Fibroblast of skin of left biceps (primary cell): ENCODE results near the gene PAIP2B.
"Not testable (repeated sequence)": the region's sequence is repeated elsewhere in the genome, so short reads cannot be mapped to it uniquely, and the experiment has no call there.

Experiments used
- DNase-seq, 2 experiments: peaks; one replicate each; pipeline ENCODE4 v3.0.0-alpha.2; 2013; ENCODE audit warnings: low read depth in 2 of 2

The PAIP2B gene, protein sequence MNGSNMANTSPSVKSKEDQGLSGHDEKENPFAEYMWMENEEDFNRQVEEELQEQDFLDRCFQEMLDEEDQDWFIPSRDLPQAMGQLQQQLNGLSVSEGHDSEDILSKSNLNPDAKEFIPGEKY

DNA sequence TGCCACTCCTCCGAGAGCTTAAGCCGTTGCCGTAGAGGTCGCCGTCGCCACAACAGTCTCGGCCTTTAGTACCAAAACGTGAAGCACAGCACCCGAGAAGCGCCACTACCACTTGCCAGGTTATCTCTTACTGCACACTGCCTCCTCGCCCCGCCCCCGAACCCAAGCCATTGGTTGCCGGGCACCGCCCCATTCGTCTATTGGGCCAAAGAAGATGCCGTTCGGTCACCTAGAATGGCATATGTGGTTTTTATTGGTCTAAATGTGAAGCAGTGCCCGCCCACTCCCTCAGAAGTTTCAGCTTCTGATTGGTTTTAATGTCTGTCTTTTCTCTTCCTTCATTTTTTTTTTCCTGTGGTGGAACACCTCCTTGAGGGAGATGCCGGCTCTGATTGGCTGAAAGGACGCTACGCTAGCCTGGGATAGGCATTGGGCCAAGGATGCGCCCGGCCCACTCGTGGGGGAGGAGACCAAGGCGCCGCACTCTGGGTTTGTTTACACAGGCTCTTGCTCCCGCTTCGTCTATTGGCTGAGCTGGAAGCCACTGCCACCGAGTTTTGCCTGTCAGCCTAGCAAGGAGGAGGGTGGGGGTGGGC lies at the start of gene PAIP2B:
TSS of gene PAIP2B (minus strand) at position 139 of the 596 bp plus-strand sequence. CDS start 24,514 bp downstream, outside the sequence.
- DNase-seq, result peak; percentile 98

DNA sequence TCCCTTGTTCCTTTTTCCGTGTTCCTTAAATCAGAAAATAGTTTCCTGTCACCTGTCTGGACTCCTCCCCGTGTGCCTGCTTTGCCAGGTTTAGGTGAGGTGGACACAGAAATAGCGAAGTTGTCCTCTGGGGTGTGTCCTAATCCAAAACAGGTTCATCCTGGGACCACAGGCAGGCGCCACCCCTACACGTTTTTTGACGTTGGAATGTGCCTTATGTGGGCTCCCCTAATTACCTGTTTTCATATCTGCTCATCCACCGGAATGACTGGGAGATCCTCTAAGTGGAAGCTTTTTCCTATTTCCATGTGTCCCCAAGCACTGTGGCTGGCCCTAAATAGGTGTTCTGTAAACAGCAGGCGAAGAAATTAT lies 49.0 kb upstream of the PAIP2B start:
- DNase-seq, result no peak

DNA sequence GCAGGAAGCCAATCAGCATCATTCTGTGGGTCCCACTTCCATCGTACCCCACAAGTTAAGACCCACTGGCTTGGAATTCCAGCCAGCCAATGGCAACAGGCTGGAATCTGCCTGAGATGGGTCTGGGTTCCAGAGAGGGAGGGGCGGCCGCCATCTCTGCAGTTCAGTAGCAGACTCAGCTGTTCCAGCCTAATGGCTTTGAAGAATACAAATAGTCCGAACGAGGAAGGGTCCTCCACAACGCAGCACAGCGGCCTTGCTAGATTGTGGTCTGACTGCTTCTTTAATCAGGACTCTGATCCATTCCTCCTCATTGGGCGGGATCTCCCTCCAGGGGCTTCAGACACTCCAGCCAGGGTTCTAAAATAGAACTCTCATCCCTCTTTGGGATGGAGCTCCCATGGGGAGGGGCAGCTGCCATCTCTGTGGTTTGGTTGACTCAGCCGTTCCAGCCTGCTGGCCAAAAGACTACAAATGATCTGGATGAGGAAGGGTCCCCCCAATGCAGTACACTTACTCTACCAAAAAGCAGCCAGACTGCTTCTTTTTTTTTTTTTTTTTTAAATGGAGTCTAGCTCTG lies 42.7 kb upstream of the PAIP2B start:
- DNase-seq, result no peak

DNA sequence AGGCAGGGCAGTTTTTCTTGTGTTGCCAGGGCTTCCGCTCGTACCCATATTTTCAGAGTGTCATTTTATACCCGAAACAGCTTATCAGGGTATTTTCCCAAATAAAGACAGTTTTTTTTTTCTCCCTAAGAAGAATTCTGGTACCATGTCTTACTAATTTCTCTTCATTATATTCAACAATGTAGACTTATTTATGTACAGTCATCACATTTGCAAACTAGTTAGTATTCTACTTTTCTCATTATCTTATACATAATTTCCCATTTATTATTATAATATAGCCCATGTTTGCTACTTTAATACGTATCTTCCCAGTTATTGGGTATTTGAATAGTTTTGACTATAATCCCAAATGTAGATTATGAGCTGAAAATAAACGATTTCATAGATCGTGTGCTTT lies 36.5 kb upstream of the PAIP2B start:
- DNase-seq, result no peak

DNA sequence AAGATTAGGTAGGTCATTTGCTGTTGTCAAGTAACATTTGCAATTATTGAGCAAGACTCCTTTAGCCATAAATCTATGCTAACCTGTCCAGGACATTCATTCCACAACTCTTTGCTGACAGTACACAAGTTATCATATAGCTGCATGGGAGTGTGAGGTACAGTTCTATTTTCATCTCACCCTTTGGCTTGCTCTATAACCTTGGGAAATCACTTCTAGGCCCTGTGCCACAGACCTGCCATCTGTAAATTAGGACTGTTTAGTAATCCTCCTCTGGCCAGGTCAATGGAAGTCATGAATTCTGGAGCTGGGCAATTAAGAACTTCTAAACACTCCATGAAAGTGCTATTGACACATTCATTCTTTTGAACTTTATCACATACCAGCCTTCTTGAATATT lies 34.6 kb upstream of the PAIP2B start:
- DNase-seq, result no peak

DNA sequence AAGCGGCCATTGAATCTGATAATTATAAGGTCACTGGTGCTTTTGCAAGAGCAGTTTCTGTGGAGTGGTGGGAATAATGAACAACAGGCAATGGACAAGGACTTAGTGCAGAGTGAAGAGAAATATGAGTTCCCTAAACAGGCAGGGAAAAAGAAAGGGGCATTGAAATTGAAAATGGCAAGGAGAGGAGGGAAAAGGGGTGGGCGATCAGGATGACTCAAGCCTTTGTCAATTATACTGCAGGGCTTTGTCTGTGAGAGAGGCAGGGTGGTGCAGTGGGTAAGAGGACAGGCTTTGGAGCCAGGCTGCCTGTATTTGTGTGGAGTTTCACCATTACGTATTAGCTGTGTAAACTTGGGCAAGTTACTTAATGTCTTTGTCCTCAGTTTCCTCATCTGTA lies 29.5 kb upstream of the PAIP2B start:
- no peak for DNase-seq

DNA sequence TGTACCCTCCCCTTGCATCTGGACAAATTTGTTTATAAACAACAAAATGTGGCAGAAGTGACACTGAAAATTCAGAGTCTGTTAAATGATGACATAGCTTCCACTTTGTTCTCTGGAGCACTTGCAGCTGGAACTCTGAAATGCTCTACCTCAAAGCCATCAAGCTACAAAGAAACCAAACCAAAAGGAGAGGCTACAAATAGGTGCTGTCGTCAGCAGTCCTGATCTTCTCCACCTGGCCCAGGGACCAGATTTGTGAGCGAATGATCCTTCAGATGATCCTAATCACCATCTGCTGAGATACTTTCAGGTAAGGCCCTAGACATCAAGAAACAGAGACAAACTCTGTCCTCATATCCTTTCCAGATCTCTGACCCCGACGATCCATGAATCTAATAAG lies 27.9 kb upstream of the PAIP2B start:
- no peak for DNase-seq

DNA sequence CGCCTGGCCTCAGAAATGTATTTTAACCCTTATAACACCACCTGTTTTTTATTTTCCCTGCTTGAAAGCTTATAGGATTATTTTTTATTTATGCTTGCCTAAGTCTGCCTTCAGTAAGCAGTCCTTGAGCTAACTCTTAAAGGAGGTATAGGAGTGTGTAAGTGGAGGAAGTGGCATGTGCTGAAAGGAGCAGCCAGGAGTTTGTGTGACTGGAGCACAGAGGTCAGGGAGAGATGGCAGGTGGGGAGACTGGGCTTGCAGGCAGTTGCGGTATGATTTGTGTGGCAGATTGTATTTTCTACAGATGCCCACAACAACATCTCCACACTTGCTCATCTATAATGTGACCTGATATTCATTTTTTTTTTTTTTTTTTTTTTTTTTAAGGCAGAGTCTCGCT lies 27.2 kb upstream of the PAIP2B start:
- no peak for DNase-seq

DNA sequence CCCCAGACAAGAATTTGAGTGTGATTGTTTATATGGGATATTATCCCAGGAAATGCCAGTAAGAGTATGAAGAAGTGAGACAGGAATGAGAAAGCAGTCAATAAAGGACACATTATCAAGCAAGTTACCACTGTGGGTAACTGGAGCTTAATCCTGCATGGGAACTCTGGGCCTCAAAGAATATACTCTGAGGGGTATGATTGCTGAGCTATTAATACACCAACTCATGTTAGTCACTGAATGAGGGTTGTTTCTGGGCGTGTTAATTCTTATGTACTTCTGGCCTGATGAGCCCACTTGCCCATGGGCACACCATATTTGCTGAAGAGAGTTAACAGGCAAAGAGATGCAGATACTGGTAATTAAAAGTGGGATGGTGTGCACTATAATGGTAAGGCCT lies 26.6 kb upstream of the PAIP2B start:
- DNase-seq, result no peak

DNA sequence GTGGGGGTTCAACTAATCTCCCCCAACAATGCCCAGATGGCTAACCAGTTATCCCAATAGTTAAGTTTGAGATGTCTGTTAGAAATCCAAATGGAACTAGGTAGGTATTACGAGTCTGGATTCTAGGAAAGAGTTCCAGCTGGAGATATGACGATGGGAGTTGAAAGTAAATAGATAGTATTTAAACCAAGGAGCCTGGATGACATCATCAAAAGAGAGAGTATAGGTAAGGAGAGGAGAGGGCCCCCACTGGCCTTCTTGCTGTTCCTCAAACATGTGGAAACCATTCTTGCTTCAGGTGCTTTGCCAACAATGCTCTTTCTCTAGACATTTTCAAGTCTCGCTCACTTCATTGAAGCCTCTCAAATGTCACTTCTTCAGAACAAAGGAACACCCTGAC lies 26.0 kb upstream of the PAIP2B start:
- DNase-seq, result no peak

DNA sequence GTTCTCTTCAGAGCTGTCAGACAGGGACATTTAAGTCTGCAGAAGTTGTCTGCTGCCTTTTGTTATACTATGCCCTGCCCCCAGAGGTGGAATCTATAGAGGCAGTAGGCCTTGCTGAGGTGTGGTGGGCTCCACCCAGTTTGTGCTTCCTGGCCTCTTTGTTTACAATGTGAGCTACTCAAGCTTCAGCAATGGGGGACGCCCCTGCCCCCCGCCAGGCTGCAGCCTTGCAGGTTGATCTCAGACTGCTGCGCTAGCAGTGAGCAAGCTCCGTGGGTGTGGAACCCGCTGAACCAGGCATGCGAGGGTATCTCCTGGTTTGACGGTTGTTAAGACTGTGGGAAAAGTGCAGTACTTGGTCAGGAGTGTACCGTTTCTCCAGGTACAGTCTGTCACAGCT lies 24.0 kb upstream of the PAIP2B start:
- no peak for DNase-seq

DNA sequence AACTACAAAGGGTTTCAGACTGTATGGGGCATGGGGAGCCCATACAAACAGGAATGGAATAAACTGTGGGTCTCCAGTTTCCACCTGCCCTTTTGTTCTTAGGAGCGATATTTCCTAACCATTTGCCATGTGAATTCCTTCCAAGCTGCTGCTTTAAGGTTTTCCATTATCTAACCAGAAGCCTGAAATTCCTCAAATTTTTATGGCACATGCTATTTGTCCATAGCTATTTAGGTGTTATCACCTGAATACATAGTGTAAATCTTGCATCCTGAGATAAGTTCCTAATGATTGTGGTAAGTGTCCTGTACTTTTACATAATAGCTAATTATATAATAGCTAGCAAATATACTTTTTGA lies 17.4 kb upstream of the PAIP2B start:
- DNase-seq, result no peak

DNA sequence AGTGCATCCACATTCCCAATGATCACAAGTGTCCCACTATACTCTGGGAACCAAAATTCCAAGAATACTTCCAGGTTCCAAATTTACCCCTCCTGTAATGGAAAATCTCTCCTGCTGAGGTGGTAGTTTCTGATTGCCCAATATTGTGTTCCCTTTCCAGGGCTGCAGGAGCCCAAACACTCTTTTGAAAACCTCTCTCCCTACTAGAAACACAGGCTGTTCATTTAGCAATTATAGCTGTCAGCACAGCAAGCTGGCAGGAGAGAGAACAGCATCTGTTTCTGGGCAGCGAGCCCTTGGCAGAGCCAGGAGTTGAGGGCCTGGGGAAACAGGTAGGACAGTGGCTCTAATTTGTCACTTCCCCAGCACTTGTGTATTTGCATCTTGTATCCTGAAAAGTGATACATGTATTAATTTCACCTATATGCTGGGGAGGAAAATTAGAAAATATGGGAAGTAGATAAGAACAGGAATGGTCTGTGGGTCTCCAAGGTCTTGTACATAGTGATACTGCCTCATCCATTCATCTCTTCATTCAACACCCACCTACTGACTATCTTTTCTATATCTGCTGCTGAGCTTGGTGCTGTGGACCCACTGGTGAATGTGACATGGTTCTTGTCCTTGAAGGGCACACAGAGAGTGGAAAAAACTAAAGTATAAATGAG lies 16.9 kb upstream of the PAIP2B start:
- no peak for DNase-seq

DNA sequence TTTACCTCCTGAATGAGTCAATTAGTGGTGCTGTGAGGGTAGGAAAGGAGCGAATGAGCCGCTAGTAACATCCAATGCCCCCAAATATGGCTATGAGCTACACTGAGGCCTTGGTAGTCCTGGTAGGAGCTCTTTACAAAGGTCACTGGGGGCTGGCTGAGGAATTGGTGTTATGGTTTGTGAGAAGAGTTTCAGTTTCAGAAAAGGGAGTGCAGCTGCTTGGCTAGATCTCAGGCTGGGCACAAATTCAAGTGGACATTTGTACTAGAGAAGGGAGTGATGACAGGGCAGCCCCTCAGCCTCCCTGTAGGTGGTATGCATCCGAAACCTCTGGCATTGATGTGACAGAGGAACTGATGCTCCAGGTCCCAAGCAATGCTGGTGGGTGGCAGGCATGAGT lies 13.9 kb upstream of the PAIP2B start:
- DNase-seq, result no peak

DNA sequence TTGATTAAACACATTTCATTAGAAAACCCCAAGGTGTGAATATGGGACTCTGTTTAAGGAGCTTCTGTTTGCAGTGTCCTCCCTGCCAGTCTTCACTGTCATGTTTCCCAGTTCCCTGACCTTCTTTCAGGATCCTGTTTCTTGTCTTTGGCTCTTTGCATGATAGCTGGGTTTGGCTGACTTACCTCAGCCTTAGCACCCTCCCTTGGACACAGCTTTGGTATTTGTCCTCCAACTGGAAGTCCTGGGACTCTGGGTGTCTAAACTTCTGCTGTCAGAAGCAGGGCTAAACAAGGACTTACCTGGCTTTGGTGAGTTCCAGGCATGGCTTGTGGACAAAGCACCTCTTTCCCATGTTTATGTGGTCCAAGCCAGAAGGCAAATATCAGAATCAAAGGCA lies 11.2 kb upstream of the PAIP2B start:
- DNase-seq, result no peak

DNA sequence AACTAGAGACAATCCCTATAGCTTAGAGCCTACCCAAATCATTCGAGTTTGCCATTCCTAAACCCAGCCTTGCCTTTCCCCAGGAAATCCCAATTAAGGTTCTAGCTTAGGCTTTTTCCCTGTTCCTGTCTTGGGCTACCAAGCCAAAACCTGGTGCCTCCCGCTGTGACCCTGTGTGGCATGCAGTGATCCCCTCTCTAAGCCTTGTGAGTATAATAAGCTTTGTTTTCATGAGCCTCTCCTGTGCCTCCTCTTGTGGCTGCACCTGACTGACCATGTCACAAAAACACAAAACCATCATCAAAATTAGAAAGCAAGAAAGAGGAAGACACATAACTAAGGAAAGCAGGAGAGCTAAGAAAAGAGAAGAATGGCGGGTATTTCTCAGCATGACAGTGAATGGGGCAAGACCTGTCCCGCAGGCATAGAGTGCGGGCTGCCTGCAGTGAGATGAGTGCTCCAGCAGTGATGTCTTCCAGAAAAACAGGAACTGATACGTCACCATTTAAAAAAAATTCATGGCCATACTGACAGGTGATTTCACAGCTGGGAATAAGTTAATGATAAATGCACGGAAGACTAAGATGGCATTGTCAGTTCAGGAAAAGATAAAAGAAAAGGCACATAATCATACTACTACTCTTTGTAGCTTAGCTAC lies 9.2 kb upstream of the PAIP2B start:
- DNase-seq, result no peak

DNA sequence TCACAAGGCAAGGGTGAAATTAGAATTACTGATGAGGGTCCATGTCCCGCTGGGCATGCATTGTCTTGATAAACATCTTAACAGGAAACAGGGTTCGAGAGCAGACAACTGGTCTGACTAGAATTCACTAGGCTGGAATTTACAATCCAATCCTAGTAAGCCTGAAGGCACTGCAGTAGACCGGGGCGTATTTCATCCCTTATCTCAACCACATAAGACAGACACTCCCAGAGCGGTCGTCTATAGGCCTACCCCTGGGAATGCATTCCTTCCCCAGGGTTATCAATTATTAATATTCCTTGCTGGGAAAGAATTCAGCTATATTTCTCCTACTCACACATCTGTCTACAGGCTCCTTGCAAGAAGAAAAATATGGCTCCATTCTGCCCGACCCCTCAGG lies 6.2 kb upstream of the PAIP2B start:
- DNase-seq, result not testable (repeated sequence)

DNA sequence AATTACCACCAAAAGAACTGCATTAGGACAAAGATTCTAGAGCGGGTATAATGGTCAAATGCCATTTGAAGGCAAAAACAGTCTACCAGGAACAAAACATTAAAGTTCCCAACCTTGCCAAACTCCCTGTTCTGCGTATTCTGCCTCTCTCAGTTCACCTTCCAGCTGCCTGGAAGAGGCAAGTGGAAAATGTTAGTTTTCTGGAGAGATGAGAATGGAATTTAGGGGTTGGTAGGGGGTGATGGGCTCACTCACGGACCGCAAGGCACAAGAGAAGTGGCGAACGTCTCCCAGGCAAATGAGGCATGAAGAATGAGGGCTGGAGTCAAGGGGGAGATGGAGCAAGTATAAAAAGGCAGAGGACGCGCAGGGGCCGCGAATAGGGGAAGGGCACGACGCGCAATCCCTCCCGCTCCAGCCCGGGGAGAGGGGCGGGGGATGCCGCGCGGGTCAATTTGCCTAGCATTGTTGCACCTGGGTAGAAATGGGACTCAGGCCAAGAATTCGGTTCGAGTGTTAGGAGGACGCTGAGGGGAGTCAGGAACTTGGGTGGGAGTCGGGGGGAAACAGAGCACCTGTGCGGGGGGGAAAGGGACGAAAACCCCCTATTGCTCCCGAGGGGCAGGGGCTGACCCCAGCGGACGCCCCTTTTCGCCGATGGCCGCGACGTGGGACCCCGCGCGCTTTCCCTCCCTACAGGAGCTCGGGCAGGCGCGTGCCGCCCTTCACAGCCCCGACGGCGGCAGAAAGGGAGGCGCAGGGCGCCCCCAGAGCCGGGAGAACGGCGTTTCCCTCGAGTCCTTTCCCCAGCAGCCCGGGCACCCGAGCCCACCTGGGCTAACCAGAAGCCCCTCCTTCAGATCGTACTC lies 573 bp downstream of the PAIP2B start:
- no peak for DNase-seq

DNA sequence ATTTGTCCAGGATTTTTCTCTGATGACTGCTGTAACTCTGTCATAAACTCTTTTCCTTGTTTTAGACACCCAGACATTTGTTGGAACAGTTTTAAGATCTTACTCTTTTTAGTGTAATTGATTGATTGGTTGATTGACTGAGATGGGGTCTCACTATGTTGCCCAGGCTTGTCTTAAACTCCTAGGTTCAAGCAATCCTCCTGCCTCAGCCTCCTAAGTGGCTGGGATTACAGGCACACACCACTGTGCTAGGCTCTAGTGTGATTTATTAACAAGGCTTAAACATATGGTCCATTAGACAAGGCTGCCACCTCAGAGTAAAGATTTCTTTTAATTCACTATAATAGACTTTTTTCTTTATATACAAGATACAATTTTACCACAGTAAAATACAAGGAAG lies 2.0 kb downstream of the PAIP2B start:
- no peak for DNase-seq

DNA sequence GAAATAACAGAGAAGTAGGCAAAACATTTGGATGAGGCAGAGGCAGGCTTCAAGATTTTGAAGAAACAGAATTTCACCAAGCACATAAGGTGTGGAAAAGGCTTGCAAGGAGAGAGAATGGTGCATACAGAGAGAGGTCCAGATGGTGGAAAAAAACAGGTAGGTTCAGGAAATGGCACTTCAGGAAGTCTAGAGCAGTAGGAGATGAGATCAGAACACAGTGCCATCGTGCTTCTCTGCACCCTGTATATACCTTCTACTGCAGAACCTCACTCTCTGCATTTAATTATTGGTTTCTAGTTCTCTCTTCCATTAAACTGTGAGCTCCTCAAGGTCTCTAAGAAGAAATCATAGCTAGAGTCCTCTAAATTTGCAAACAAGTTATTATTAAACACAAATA lies 2.4 kb downstream of the PAIP2B start:
- DNase-seq, result no peak

DNA sequence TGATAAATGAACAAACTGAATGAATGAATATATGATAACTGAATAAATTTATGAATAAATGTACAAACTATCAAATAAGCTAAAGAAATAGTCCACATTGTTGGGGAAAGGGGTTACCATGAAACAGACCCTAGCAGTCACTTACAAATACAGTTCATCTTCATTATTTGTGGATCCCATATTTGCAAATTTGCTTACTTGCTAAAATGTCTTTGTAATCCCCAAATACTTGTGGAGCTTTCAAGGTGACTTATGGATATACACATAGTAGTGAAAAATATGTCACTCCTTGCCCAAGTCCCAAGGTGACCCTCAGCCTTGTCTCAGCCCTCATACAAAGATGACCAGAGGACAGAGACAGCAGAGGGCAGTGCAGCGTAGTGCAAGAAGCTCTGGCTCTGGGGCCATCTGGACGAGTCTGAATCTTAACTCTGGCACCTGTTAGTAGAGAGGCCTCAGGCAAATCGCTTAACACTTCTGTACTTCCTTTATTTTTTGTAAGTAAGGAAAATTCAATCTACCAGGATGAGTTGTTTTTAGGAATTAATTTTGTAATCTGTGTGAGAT lies 3.1 kb downstream of the PAIP2B start:
- no peak for DNase-seq

DNA sequence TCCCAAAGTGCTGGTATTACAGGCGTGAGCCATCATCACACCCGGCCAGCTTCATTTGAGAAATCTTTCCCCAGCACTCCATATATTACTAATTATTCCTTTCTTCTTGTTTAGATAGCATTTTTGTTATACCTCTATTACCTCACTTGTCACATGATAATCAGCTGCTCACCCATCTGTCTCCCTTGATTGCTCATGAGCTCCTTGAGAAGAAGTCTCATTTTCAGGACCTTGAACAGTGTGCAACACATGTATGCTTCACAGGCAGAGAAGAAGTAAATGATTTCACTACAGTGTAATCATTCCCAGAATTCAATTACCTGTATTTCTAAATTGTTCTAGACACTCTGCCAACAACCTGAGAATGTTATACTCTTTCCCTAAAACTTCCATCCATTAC lies 6.2 kb downstream of the PAIP2B start:
- DNase-seq, result no peak
